HG02970 (cell line): ENCODE measurements around the gene ZNF775.

ENCODE experiments used
- ATAC-seq: cut with Tn5 transposase; IDR thresholded peaks from one replicate; pipeline ENCODE4 v1.9.1; 2021; ENCODE audit warnings: mild to moderate bottlenecking, moderate library complexity, moderate number of reproducible peaks; ENCODE audit not compliant: unreplicated experiment, low FRiP score

Gene ZNF775

GRCh38 chr7:150399421-150400007 is 20.4 kb downstream of the ZNF775 start:
- ATAC-seq: no peak

- ATAC-seq: no peak
These were observed 21.1 kb downstream of the ZNF775 start for GRCh38 chr7:150400008-150400787.

DNA sequence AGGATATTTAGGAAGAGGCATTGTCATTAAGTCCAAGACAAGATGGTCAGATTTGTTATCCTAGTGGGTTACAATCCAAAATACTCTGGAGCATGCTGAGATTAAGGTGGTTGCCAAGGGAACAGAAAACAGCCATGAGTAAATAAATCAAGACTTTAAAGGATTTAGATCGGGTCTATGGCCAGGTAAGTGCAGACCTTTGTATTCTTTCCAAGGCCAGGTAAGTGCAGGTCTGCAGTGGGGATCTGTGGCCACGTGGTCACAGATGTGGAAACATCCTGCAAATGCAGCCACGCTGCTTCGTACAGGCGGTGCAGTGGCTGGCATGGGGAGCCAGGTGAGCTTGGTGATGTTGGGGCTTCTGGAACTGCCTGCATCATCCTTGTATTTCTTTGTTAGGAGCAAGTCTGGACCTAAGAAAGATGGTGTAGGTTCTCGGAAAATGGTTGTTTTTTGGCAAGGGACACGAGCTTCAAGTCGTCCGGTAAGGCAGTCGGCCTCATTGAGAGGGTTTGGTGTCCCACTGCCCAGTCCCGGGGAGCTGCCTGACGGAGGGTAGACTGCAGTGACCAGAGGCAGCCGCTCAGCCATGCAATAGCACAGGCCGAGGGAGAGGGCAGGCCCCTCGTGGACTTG is 21.8 kb downstream of the ZNF775 start:
- ATAC-seq: no peak

- ATAC-seq: no peak
These were observed 22.3 kb downstream of the ZNF775 start for GRCh38 chr7:150401424-150401790.

GRCh38 chr7:150401861-150402631 is 22.9 kb downstream of the ZNF775 start:
- no peak for ATAC-seq

DNA sequence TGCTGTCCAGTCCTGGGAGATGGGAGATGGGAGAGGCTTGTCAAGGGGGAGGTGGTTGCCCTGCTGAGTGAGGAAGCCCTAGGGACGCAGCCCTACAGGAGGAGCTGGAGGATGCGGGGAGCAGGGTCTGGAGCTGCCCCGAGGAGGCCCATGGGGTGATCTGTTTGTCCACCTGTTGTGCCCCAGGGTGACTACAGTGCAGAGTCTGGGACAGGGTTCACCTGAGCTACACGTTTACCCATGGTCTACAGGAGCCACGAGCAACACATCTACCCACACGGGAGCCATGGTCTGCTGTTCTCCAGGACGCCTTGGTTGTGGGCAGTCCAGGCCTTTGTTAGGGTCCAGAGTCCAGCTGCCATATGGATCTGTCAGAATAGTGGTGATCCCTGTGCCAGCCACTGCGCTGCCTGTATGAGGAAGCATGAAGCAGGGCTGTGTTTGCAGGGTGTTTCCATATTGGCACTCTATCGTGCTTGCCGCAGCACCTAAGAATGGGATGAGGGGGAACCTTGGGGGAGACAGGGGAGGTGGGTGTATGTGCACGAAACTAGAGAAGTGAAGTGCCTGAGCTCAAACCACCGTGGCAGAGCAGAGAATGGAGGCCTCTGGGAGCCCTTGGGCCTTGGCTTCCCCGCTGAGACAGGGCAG is 23.7 kb downstream of the ZNF775 start:
- no peak for ATAC-seq

GRCh38 chr7:150403376-150404171 is 24.4 kb downstream of the ZNF775 start:
- ATAC-seq: no peak

DNA sequence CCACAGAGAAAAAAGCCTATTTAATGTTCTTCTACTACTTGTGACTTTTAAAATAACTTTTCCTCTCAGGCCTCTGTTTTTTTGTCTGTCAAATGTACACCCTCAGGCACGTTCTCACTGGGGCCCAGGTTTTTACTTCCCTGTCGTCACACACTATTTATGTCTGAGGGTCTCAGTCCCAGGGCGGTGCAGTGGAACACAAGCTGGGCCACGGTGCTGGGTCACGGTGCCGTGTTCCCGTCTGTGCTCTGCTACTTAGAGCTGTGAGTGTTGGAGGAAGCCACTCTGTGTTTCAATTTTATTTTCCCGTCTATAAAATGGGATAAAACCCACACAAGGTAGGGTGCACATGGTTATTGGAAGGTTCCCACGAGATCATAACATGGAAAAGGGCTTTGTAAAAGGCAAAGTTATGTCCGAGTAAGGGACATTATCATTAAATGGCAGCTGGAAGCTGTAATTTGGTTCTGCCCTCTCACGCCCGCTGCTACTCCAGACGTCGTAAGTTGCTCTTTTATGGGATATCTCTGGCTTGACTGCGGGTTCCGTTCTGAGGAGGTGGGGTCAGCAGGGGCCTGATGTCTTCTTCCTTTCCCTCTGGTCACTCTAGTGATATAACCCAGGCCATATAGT is 25.2 kb downstream of the ZNF775 start:
- ATAC-seq: no peak

DNA sequence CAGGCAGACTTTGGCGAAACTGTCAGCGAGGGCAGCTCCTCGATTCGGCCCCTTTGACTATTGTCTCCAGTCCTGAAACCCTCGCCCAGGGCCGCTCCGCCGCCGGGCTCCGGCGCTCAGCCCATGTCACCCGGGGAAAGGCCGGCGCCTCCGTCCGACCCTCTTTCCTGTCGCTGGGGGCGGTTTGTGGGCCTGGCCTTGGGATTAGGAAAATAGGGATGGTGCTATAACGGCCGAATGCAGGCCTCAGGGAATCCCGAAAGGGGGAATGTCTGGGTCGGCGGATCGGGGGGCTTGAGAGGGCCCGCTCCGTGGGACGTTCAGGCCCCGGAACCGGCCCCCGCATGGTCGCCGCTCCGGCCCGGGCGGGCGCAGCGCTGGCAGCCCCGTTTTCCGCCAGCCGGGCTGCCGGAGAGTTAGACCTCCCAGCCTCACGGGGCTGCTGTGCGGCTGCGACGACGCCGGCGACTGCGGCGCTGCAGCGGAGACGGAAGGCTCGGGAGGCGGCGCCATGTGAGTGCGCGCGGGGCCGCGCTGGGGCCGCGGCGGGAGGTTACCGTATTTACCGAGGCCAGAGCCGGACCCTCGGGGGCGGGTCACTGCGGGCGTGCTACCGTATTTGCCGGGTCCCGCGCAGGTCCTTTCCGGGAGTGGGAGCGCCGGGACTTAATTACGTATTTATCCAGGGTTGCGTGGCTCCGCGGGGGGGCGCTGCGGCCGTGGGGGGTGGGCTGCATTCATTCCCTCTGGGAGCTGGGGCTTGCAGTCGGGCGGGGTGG is 25.9 kb downstream of the ZNF775 start:
- peak; percentile 46 for ATAC-seq

DNA sequence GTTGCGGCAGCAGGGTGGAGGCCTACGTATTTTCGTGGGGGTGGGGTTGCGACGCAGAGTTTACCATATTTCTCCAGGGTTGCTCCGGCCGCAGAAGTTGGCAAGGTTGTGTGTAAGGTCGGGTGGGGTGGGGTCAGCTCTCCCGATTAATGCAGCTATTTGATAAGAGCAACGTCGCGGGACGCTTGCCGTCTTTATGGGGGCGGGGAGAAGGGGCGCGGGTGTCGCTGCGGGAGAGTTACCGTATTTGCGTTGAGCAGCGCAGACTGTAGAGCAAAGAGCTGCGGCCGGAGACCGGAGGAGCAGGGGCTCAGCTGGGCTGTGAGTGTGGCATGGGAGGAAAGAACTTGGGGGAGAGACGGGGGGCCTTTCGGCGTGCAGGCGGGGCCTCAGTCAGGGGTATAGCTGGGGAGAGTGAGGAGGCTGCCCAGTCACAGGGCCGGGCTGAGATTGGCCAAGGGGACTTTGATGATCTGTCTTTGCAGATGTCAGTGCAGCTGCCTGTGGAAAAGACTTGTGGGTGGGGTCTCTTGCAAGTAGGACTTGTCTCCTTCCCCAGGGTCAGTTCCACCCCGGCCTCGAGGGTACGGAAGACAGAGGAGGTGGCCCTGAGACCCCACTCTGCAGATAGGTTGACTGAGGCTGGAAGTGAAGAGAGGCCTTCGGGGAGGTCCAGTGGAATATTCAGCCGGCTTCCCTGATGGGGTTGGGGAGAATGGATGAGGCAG is 26.6 kb downstream of the ZNF775 start:
- no peak for ATAC-seq

DNA sequence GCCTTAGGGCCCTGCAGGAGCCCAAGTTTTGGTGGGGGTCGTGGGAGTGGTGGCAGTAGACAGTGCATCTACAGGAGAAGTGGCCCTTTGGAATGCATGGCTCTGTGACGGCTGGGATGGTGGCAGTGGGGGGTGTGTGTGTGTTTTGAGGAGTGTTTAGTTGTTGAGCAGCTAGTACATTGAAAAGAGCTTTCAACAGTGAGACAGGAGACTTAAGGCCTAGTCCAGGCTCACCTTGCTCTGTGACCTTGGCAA is 27.1 kb downstream of the ZNF775 start:
- no peak for ATAC-seq

DNA sequence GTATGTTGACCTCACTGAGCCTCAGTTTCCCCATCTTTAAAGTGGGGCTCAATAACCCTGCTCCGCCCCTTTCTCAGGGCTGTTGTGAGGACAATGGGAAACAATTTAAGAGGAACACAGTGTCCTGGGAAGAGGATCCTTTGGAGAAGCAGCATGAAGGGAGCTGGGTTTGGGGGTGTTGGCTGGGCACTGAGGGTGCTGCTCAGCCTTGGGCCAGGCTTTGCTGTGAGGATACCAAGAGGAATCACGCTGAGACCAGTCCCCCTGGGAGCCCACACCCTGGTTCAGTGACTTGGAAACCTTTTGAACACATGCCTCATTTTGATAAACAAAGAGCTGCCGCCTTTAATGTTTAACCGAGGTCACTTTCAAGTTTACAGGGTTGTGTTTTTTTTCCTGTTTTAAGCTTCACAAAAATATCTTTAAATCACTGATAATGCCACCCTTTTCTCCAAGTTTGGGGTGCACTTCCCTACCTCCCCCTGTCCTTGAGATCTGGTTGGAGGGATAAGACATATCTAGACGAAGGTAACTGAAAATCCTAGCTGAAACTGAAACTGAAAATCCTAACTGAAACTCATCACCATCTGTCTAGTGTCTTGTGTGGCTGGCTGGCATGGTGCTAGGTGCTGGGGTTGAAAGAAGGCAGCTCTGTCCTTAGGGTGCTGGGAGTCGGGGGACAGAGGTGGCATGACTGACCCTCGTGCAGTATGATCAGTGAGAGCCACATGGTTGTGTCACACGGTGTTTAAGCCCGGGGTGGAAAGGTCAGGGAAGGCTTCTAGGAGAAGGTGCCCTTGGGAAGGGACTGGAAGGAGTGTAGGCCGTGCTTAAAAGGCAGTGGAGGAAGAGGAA is 27.7 kb downstream of the ZNF775 start:
- ATAC-seq: peak; percentile 50

DNA sequence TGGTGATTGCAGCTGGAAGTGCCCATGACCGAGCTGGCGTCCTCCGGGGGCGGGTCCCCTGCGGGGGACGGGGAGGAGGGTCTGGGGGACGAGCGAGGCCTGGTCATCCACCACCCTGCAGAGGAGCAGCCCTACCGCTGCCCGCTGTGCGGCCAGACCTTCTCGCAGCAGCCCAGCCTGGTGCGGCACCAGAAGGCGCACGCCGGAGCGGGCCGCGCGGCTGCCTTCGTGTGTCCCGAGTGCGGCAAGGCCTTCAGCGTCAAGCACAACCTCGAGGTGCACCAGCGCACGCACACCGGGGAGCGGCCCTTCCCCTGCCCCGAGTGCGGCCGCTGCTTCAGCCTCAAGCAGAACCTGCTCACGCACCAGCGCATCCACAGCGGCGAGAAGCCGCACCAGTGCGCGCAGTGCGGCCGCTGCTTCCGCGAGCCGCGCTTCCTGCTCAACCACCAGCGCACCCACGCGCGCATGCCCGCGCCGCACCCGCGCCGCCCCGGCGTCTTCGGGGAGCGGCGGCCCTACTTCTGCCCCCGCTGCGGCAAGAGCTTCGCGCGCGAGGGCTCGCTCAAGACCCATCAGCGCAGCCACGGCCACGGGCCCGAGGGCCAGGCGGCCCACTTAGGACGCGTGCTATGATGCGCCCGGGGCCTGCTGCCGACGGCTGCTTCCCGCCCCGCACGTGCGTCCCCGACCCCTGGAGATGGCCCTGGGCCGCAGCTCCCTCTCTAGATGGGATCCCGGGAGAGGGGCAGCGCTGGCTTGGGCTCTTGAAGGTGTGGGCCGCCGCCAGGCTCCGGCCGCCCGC is 28.7 kb downstream of the ZNF775 start:
- no peak for ATAC-seq

- no peak for ATAC-seq
These were observed 29.5 kb downstream of the ZNF775 start for GRCh38 chr7:150408393-150409299.

GRCh38 chr7:150409300-150410030 is 30.3 kb downstream of the ZNF775 start:
- no peak for ATAC-seq
